ENCODE data around the gene SAXO2. TPM values are rescaled to one million over a fixed set of nuclear protein-coding genes. Genes with fewer than 3 reads are reported as not detected.
"Not testable (repeated sequence)": the region's sequence is repeated elsewhere in the genome, so short reads cannot be mapped to it uniquely, and the experiment has no call there.

SAXO2 gene, protein sequence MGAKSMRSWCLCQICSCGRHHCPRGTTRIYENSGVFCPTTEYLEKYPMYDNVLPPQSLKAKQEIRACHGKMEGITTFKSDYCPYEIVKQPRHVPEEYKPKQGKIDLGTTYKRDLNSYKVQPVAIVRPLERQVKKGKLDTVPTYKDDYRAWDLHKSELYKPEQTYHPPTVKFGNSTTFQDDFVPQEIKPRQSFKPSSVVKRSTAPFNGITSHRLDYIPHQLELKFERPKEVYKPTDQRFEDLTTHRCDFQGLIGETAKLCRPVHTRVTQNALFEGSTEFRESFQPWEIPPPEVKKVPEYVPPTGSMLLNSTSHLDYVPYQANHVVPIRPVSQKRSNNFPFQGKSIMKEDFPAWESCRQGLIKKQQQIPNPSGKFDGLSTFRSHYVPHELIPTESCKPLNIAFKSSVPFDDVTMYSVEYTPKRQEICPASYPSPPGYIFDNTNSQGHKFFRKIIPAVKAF
- 1 to 10 TPM in 1 of 4 donors, under 1 TPM in 2, not detected in 1; 0.23 to 1.7 (median 0.32) TPM for total RNA-seq

DNA sequence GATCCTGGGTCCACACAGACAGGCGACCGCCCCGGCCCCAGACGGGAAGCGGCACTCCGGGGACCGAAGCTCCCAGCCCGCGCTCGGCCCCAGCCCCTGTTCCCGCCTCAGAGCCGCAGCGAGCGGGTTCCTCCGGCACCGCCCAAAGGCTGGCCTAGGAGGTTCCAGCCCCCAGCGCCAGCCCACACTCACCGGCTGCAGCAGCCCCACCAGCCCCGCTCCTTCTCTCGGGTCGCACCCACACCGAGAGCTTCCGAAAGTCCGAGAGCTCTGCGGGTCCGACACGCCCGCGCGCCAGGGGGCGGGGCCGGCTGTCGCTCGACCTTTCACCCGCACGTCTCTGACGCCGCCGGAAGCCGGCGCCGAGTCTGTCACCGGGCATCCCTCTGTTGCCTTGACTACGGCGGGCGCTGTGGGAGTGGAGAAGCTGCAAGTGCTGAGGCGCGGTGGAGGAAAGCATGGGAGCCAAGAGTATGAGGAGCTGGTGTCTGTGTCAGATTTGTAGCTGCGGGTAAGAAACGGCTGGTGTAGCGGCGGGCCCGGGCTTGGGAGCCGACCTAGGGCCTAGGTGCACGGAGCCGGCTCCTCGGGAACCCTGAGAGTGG lies at the start of gene SAXO2, which contains the start of gene EFL1:
Gene SAXO2, plus strand, starts transcription at position 397 of the 605 bp plus-strand sequence. Its CDS starts 62 bp downstream, at position 459.
Gene EFL1, minus strand, starts transcription at position 313 of the 605 bp plus-strand sequence. CDS start 956 bp downstream, outside the sequence.
- WGBS: 0% methylated on average over 22 of the region's 57 CpGs
- H3K27me3 ChIP-seq: no peaks in the 10 kb centered on the region
- peak within 1 kb of the TSS; percentile 72 for H3K4me3 ChIP-seq
- peak within 1 kb of the TSS; percentile 73 for H3K27ac ChIP-seq
- DNase-seq (ENCODE audit: low spot score in 2 of 2): peak; percentile 95
- no peaks in the 10 kb centered on the region for H3K9me3 ChIP-seq
- TF ChIP-seq POLR2AphosphoS5 (IDR thresholded peaks at IDR 0.05): peak in 1 of 3 donors; percentile 27
- TF ChIP-seq POLR2A (IDR thresholded peaks at IDR 0.05): no peak
- peaks cover 11% of the 10 kb centered on the region for H3K36me3 ChIP-seq
- peaks cover 17% of the 10 kb centered on the region for H3K4me1 ChIP-seq

DNA sequence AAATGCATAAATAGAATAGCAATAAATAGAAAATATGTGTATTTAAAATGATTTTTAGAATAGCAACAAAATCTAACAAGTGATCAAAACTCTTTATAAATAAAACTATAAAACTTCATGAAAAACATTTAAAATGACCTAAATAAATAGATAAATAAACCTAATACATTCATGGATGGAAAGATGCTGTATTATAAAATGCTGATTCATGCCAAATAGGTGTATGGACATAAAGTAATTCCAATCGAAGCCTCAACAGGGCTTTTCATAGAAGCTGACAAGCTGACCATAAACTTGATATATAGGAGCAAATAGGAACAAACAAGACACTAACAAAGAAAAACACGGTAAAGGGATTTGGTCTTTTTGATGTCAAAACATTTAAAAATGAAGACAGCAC lies 46.5 kb upstream of the SAXO2 start:
- not testable (repeated sequence) for H3K27me3 ChIP-seq; H3K4me1 ChIP-seq; H3K27ac ChIP-seq; H3K4me3 ChIP-seq; DNase-seq (ENCODE audit: low spot score in 2 of 2); H3K9me3 ChIP-seq
- WGBS: 85% methylated on average over 2 of the region's 2 CpGs
- peaks cover 27% of the 10 kb centered on the region for H3K36me3 ChIP-seq

DNA sequence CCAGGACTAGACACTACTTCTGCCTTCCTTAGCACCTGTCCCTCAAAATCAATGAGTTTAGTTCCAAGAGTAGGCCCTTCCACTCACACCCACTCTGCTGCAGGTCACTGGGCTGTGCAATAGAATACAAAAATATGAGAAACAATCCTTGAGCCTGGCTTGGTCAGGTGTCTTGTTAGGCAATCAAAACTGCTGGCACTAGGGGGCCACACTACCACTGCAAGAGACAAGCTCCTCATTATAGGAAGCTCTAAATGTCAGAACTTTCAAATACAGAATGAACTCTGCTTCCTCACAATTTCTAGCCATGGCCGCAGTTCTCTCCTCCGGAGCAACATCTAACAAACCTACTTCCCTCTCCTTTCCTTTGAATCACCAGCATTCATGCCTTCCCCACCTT lies 41.1 kb upstream of the SAXO2 start:
- H3K36me3 ChIP-seq: peaks cover 28% of the 10 kb centered on the region
- not testable (repeated sequence) for H3K27ac ChIP-seq; H3K27me3 ChIP-seq; H3K4me1 ChIP-seq; DNase-seq (ENCODE audit: low spot score in 2 of 2); H3K4me3 ChIP-seq; H3K9me3 ChIP-seq
- 87% methylated on average over 2 of the region's 2 CpGs for WGBS

DNA sequence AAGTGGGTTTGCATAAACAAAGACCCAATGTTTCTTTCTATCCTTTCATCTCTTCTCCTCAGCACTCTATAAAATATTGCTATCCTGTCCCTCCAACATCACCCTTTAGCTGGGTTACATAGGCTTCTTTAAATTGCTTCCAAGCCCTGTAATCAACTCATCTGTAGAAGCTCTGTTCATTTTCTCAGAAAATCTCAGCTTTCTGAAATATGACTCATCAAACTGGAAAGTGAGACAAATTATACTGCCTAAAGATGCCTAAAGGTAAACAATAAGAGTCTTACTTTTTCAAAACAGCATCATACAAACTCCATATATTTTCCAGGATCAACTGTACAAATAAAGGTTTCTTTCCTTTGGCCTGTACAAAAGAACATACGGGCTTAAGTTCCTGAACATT lies 33.9 kb upstream of the SAXO2 start:
- Histone ChIP-seq H3K27me3 (no peaks in the 10 kb centered on the region), H3K36me3 (peaks cover 40% of the 10 kb centered on the region), H3K9me3 (no peaks in the 10 kb centered on the region), H3K27ac (no peak overlapping the region), H3K4me3 (no peak overlapping the region), H3K4me1 (no peaks in the 10 kb centered on the region)
- DNase-seq (ENCODE audit: low spot score in 2 of 2): no peak
- TF ChIP-seq POLR2A (IDR thresholded peaks at IDR 0.05): no peak
- TF ChIP-seq, protein P1, sequence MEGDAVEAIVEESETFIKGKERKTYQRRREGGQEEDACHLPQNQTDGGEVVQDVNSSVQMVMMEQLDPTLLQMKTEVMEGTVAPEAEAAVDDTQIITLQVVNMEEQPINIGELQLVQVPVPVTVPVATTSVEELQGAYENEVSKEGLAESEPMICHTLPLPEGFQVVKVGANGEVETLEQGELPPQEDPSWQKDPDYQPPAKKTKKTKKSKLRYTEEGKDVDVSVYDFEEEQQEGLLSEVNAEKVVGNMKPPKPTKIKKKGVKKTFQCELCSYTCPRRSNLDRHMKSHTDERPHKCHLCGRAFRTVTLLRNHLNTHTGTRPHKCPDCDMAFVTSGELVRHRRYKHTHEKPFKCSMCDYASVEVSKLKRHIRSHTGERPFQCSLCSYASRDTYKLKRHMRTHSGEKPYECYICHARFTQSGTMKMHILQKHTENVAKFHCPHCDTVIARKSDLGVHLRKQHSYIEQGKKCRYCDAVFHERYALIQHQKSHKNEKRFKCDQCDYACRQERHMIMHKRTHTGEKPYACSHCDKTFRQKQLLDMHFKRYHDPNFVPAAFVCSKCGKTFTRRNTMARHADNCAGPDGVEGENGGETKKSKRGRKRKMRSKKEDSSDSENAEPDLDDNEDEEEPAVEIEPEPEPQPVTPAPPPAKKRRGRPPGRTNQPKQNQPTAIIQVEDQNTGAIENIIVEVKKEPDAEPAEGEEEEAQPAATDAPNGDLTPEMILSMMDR (IDR thresholded peaks at IDR 0.05): no peak
- TF ChIP-seq EP300 (IDR thresholded peaks at IDR 0.05): no peak
- no peak for TF ChIP-seq POLR2AphosphoS5 (IDR thresholded peaks at IDR 0.05)
- 93% methylated on average over 1 of the region's 1 CpG for WGBS

DNA sequence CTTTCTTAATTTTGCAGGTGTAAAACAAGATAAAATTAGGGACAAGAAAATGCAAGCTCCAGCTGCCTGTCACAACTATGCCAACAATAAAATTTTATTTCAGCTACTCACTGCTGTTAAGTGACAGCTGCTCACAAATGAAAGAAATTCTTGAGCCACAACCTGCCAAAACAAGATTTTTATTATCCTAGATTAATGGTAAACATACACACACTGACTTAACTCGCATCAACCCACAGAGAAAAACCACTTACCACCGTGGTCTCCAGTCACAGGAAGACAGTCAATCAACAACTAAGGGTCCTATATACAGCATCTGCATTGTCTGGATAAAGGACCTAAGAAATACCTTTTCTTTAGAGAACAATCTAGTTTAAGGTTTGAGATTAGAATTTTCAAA lies 31.4 kb upstream of the SAXO2 start:
- no peak overlapping the region for H3K27ac ChIP-seq
- peaks cover 39% of the 10 kb centered on the region for H3K36me3 ChIP-seq
- no peaks in the 10 kb centered on the region for H3K4me1 ChIP-seq
- no peak for DNase-seq (ENCODE audit: low spot score in 2 of 2)
- no peaks in the 10 kb centered on the region for H3K9me3 ChIP-seq
- 53% methylated on average over 2 of the region's 2 CpGs for WGBS
- no peaks in the 10 kb centered on the region for H3K27me3 ChIP-seq
- H3K4me3 ChIP-seq: no peak overlapping the region
- TF ChIP-seq EP300 (IDR thresholded peaks at IDR 0.05): no peak
- TF ChIP-seq, protein P1 (IDR thresholded peaks at IDR 0.05): no peak

DNA sequence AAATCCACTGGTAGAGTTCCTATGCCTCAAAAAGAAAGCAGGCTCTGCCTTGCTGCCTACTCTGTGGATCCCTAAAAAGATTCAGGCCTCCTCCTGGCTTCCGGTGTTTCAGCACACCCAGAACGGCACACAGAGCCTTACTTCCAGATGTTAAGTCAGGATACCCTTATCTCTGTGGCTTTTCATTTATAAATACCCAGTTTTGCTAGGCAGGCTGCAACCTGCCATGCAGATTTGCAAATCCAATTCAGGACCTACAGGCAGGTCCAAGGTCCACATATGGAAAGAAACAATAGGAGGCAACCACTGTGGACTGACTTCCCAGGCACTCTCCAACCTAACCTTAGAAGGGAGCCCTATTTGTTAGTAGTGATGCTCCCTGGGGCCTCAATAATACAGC lies 30.8 kb upstream of the SAXO2 start:
- Histone ChIP-seq H3K4me3 (no peak overlapping the region), H3K4me1 (no peaks in the 10 kb centered on the region), H3K9me3 (no peaks in the 10 kb centered on the region), H3K27me3 (no peaks in the 10 kb centered on the region), H3K36me3 (peaks cover 33% of the 10 kb centered on the region), H3K27ac (no peak overlapping the region)
- no peak for DNase-seq (ENCODE audit: low spot score in 2 of 2)
- TF ChIP-seq EP300 (IDR thresholded peaks at IDR 0.05) (no peak), POLR2A (IDR thresholded peaks at IDR 0.05) (no peak), POLR2AphosphoS5 (IDR thresholded peaks at IDR 0.05) (no peak)
- TF ChIP-seq, protein P1 (IDR thresholded peaks at IDR 0.05): no peak
- 96% methylated on average over 2 of the region's 2 CpGs for WGBS

DNA sequence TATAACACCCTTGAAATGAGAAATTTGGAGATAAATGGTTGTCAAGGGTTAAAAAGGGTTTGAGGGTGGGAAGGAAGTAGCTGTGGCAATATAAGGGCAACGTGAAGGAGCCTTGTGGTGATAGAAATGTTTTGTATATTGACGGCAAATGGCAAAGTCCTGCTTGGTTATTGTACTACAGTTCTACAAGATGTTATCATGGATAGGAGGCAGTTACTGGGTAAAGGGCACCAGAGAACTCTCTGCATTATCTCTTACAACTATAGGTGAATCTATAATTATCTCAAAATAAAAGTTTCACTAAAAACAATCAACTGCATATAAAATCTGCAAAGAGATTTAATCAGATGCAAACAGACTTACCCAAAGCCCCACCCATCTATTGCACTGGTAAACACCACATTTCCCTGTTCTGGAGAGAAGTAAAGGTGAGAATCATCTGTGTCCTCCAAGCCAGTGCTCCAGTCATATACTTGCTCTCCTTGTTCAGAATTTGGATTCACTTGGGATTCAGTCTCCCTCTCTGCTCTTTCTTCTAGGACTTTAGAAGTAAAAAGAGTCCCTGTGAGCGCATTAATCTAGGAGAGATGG lies 24.6 kb upstream of the SAXO2 start:
- H3K27me3 ChIP-seq; H3K4me3 ChIP-seq; H3K27ac ChIP-seq; DNase-seq (ENCODE audit: low spot score in 2 of 2); H3K9me3 ChIP-seq; H3K4me1 ChIP-seq: not testable (repeated sequence)
- WGBS: 72% methylated on average over 2 of the region's 3 CpGs
- peaks cover 27% of the 10 kb centered on the region for H3K36me3 ChIP-seq
